K562 (cell line): ENCODE results near the gene ZMYND19. TPM values are rescaled to one million over a fixed set of nuclear protein-coding genes. Genes with fewer than 3 reads are reported as not detected.
A peak's percentile ranks its signal among the peaks of the same experiment; 100 is the strongest.

Source experiments
- ASH1L ChIP-seq: fragments of 450-650 bp; IDR thresholded peaks from 2 replicates; pipeline ENCODE4 v1.6.1; 2018; ENCODE audit warnings: borderline replicate concordance, mild to moderate bottlenecking, low read depth; ENCODE audit not compliant: partially characterized antibody
- ELF2 ChIP-seq: fragments of 250-450 bp; sonication (Bioruptor Pico); IDR thresholded peaks from 2 replicates; pipeline ENCODE4 v1.5.0; 2021; ENCODE audit warnings: mild to moderate bottlenecking
- GTF2A2 ChIP-seq: IDR thresholded peaks from 2 replicates; pipeline ENCODE4 v1.6.1; 2016; ENCODE audit warnings: mild to moderate bottlenecking, missing genetic modification characterization, missing compliant biosample characterization
- MLLT1 ChIP-seq, 2 experiments: fragments of 450-650 bp; IDR thresholded peaks; 2 replicates each; pipeline ENCODE4 v1.6.1; 2016
- RREB1 ChIP-seq: fragments of 250-450 bp; sonication (Bioruptor Pico); IDR thresholded peaks from 2 replicates; pipeline ENCODE4 v1.4.0; 2020
- TAL1 ChIP-seq: fragments of 450-650 bp; IDR thresholded peaks from 2 replicates; pipeline ENCODE4 v1.6.1; 2016; ENCODE audit warnings: mild to moderate bottlenecking
- ZNF263 ChIP-seq: sonication (generic); formaldehyde crosslinking; IDR thresholded peaks from 2 replicates; pipeline ENCODE4 v1.8.0; 2022; ENCODE audit warnings: mild to moderate bottlenecking, missing genetic modification reagents, borderline replicate concordance
- polyA plus RNA-seq, 8 experiments: library from polyadenylated mRNA; depleted of rRNA in 4 of 8; stranded (reverse) in 5 of 8; unstranded in 3 of 8; fragments of >200 nt; fragmentation: Nextera tagmentation in 2 of 8; fragmentation: Illumina TruSeq in 1 of 8; extraction: Ambion mirVana in 2 of 8; extraction: Trizol in 1 of 8; gene quantifications; 2 replicates each; pipeline versions ENCODE4 v1.2.1 to v1.2.3, GENCODE V29; 2011 to 2014; ENCODE audit warnings: inconsistent platforms in 1 of 8, missing spikeins in 1 of 8
- total RNA-seq, 7 experiments: library from RNA; depleted of rRNA in 6 of 7; stranded (reverse); fragments of >200 nt in 6 of 7; fragmentation: Illumina TruSeq in 2 of 7; extraction: Trizol in 2 of 7; gene quantifications; 2 replicates each; pipeline versions ENCODE4 v1.2.1 to v1.2.3, GENCODE V29; 2011 to 2021; ENCODE audit warnings: low replicate concordance in 1 of 7
- TF ChIP-seq, protein P1 (sequence below): sonication (generic); formaldehyde crosslinking; IDR thresholded peaks from 2 replicates; pipeline ENCODE4 v1.8.0; 2022; ENCODE audit warnings: mild to moderate bottlenecking, missing genetic modification reagents
- TF ChIP-seq, protein P2 (sequence below): sonication (generic); IDR thresholded peaks from 2 replicates; pipeline ENCODE4 v1.6.1; 2016
- TF ChIP-seq, protein P3 (sequence below): fragments of 450-650 bp; IDR thresholded peaks from 2 replicates; pipeline ENCODE4 v1.6.1; 2016; ENCODE audit warnings: mild to moderate bottlenecking

Gene ZMYND19
- total and polyA plus RNA-seq, 9 of the 15 experiments (the other 6 are each of a cell fraction or from before 2014, with no cell fraction given), result 1.0 to 86.7 (median 44.0) TPM

- TF ChIP-seq, protein P1, sequence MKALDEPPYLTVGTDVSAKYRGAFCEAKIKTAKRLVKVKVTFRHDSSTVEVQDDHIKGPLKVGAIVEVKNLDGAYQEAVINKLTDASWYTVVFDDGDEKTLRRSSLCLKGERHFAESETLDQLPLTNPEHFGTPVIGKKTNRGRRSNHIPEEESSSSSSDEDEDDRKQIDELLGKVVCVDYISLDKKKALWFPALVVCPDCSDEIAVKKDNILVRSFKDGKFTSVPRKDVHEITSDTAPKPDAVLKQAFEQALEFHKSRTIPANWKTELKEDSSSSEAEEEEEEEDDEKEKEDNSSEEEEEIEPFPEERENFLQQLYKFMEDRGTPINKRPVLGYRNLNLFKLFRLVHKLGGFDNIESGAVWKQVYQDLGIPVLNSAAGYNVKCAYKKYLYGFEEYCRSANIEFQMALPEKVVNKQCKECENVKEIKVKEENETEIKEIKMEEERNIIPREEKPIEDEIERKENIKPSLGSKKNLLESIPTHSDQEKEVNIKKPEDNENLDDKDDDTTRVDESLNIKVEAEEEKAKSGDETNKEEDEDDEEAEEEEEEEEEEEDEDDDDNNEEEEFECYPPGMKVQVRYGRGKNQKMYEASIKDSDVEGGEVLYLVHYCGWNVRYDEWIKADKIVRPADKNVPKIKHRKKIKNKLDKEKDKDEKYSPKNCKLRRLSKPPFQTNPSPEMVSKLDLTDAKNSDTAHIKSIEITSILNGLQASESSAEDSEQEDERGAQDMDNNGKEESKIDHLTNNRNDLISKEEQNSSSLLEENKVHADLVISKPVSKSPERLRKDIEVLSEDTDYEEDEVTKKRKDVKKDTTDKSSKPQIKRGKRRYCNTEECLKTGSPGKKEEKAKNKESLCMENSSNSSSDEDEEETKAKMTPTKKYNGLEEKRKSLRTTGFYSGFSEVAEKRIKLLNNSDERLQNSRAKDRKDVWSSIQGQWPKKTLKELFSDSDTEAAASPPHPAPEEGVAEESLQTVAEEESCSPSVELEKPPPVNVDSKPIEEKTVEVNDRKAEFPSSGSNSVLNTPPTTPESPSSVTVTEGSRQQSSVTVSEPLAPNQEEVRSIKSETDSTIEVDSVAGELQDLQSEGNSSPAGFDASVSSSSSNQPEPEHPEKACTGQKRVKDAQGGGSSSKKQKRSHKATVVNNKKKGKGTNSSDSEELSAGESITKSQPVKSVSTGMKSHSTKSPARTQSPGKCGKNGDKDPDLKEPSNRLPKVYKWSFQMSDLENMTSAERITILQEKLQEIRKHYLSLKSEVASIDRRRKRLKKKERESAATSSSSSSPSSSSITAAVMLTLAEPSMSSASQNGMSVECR, result 0 out of 2 replicates have a peak, but pooled peaks have one; percentile 32
- TF ChIP-seq MLLT1 (IDR thresholded peaks at IDR 0.05) (no peak), ZNF263 (CRISPR knock-in tag) (no peak), ELF2 (no peak), TAL1 (no peak), GTF2A2 (tag) (no peak), ASH1L (no peak), RREB1 (CRISPR knock-in tag) (no peak)
- TF ChIP-seq, protein P2, sequence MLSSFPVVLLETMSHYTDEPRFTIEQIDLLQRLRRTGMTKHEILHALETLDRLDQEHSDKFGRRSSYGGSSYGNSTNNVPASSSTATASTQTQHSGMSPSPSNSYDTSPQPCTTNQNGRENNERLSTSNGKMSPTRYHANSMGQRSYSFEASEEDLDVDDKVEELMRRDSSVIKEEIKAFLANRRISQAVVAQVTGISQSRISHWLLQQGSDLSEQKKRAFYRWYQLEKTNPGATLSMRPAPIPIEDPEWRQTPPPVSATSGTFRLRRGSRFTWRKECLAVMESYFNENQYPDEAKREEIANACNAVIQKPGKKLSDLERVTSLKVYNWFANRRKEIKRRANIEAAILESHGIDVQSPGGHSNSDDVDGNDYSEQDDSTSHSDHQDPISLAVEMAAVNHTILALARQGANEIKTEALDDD, result no peak
- TF ChIP-seq, protein P3, sequence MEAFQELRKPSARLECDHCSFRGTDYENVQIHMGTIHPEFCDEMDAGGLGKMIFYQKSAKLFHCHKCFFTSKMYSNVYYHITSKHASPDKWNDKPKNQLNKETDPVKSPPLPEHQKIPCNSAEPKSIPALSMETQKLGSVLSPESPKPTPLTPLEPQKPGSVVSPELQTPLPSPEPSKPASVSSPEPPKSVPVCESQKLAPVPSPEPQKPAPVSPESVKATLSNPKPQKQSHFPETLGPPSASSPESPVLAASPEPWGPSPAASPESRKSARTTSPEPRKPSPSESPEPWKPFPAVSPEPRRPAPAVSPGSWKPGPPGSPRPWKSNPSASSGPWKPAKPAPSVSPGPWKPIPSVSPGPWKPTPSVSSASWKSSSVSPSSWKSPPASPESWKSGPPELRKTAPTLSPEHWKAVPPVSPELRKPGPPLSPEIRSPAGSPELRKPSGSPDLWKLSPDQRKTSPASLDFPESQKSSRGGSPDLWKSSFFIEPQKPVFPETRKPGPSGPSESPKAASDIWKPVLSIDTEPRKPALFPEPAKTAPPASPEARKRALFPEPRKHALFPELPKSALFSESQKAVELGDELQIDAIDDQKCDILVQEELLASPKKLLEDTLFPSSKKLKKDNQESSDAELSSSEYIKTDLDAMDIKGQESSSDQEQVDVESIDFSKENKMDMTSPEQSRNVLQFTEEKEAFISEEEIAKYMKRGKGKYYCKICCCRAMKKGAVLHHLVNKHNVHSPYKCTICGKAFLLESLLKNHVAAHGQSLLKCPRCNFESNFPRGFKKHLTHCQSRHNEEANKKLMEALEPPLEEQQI, result no peak
These were observed 21.6 kb upstream of the ZMYND19 start (continued) for GRCh38 chr9:137611623-137612609.
